HG03558 (cell line): ENCODE results near the gene TUBB6.

ENCODE experiments used
- ATAC-seq: cut with Tn5 transposase; IDR thresholded peaks from one replicate; pipeline ENCODE4 v1.9.1; 2021; ENCODE audit warnings: moderate number of reproducible peaks; ENCODE audit not compliant: unreplicated experiment; ENCODE audit errors: extremely low read depth

TUBB6 gene

GRCh38 chr18:12334863-12335262 is 26.8 kb downstream of the TUBB6 start:
- no peak for ATAC-seq

DNA sequence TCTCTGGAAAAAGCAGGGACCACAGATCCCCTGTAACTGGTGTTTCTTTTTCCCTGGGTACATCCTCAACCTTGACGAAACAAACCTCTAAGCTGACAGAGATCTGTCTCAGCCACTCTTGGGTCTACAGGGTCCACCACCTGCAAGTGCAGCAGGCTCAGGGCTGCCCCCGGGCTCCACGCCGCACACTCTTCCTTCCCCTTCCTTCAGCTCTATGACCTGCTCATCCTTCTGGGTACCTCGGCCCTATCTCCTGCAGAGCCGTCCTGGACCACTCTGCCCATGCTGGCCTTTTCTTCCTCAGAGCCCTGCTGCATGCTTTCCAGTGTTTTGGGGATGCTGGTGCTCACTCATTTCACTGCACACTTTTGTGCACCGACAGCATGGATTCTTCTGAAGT is 27.5 kb downstream of the TUBB6 start:
- no peak for ATAC-seq

GRCh38 chr18:12336171-12336613 is 28.2 kb downstream of the TUBB6 start:
- ATAC-seq: no peak

- no peak for ATAC-seq
Measured at GRCh38 chr18:12336887-12337286, 28.8 kb downstream of the TUBB6 start.

DNA sequence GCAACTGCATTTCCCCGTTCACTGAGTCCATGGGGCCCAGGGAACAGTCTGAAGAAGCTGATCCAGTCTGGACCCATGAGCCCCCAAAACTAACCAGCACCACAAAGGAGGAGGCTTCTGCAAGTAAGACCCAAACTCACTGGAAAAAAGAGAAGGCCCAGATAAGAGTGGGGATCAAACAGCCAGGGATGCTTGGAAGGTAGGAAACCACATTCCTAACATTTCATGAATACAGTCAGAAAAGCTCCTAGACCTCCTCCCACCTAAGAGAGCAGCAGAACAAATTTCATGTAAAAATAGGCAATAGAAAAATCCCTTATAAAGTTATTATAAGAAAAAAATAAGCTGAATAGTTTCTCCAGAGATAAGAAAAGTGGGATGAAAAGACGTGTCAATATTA is 30.3 kb downstream of the TUBB6 start:
- ATAC-seq: no peak

- no peak for ATAC-seq
Measured at GRCh38 chr18:12340945-12341660, 33.1 kb downstream of the TUBB6 start.

- ATAC-seq: no peak
Measured at GRCh38 chr18:12342661-12343060, 34.6 kb downstream of the TUBB6 start.

DNA sequence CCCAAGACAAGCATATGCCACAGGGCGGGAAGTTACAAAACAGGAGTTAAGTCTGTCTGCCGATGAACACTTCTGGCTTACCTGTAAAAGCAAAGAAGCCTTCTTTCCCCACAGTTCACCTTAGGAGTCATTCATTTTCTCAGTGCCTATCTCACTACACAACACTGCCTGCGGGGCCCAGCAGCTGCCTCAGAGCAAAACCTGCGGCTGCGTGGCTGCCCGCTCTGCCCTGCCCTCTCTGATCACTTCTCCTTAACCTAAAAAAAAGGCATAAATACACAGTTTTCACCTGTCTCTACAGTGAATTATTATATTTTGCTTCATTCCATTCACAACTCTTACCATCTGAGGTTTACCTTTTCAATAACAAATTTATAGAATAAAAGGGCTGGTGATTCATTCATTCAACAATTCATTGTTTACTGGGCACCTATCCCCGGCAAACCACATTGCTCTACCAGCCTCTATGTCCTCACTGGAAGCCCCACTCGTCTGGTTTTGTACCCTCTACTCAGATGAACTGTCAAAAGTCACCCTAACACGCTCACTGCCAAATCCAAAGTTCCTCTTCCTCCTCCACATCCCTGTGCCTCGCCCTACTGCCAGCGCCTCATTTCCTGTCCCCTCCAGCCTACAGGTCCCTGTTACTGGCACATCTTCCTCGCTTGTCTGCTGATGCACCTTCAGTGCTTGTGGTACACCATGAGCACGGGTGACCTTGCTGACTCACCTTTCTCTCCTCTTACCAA is 37.6 kb downstream of the TUBB6 start:
- ATAC-seq: no peak

DNA sequence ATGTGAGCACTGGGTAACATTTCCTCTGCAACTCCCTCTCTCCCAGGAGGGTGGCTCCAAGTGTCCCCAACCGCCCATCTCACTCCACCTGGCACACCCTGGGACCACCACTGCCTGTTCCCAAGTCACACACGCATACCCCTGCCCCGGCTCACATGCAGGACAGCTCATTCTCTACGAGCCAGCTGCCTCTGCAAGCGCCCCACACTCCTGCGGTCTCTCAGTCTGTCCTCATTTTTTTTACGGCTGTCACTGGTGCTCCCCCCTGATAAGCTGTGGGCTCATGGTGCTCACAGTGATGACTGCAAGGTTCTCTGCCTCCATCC is 38.2 kb downstream of the TUBB6 start:
- ATAC-seq: no peak

DNA sequence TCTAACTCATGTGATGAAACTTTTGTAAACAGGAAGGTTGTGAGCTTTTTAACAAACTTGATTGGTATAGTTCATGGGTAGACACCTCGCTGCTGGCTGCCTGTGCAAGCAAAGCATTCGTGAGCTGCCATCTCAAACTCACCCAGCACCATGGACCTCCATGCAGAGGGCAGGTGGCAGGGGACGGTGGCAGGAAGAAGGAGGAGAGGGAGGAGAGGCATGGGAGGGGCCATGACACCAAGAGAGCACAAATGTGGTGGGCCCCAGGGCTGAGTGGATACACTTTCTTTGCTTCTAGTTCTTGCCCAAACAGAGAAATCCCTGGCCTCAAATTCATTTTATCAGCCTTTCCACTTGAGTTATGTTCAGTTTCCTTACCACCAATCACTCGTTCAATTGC is 39.9 kb downstream of the TUBB6 start:
- ATAC-seq: no peak

- no peak for ATAC-seq
Measured at GRCh38 chr18:12352188-12352587, 44.1 kb downstream of the TUBB6 start.

DNA sequence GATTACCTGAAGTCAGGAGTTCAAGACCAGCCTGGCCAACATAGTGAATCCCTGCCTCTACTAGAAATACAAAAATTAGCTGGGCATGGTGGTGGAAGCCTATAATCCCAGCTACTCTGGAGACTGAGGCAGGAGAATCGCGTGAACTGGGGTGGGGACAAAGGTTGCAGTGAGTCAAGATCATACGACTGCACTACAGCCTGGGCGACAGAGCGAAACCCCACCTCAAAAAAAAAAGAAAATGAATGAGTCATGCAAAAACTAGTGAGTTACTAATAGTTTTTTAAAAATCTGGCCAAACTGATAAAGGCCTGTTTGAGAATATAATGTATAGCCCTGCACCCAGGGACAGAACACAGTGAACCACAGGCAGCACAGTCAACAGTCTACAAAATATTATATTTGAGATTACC is 51.5 kb downstream of the TUBB6 start:
- no peak for ATAC-seq

DNA sequence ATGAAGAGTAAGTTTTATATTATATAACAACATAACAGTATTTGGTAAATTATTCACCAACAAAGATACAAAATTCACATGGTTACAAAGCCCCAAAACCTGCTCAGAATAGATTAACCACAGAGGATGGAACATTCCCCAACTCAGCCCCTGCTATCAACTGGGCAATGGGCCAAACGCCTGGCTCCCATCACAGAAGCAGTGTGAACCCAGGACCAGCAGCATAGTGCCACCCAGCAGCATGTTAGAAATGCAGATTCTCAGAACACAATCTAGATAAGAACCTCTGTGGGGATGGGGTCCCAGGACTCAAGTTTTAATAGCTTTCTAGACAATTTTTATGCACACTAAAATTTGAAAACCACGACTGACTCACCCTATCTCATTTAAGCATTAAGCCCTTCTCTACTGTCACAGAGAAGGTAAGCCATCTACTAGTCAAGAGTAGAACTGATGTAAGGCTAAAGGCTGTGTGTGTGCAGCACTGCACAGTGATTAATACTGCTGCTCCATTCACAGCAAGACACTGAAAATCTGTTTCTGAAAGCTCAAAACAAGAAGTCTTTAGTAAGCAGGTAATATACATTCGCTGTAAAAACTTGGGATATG is 53.8 kb downstream of the TUBB6 start:
- ATAC-seq: no peak

DNA sequence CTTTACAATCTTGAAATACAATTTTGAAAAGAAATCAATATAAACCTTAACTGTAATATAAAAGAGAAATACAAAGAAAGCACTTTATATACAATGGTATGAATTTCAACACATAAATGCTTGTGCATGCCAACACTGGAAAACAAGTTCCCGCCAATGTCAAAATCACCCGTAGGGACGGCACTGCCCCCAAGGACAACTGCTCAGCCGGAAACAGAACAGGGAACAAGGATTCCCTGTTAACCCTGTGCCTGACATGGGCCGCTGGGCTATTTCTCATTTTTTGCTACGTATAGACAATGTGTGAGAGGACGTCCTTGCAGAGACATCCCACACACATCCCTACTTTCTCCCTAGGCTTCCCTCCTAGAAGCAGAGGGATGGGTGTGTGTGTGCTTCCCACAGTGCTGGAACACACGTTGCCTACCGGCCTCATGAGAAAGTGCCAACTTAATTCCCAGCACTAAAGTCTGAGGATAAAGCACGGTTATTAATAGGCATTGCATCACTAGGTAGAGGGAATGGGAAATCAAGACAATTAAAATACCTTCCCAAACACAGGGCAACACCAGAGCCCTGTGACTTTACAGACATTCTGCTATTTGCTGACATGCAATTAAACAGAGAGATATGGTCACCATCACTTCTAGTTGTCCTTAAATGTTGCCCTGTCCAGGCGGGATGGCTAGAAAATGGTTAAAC is 54.6 kb downstream of the TUBB6 start:
- ATAC-seq: no peak

DNA sequence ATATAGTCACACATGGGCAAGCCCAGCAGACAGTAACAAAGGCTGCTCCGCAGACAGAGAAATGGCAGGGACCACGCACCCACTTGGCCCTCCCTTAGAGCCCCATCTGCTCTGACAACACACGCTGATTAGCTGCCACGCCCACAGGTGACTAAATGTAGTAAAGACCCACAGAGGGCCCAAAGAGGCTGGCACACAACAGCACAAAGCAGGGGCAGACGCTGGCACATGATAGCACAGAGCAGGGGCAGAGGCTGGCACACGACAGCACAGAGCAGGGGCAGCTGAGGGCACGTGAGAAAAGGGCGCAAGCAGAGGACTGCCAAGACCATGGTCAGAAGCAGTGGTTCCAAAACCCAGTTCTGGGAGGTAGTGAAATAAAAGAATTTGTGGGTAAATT is 58.3 kb downstream of the TUBB6 start:
- no peak for ATAC-seq

- no peak for ATAC-seq
Measured at GRCh38 chr18:12366784-12367183, 58.7 kb downstream of the TUBB6 start.

DNA sequence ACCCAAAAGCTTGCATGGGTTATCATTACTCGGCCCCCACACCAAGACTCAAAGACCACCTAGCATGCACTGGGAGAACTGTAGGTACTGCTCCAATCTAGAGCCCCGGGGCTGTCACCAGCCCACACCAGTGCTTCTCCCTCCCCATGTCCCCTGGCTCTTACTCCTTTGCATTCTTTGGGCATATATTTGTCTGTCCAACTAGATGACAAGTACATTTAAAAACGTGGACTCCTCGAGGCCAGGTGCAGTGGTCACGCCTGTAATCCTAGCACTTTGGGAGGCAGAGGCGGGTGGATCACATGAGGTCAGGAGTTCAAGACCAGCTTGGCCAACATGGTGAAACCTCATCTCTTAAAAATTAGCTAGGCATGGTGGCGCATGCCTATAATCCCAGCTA is 61.2 kb downstream of the TUBB6 start:
- ATAC-seq: no peak

GRCh38 chr18:12371590-12371989 is 63.5 kb downstream of the TUBB6 start:
- ATAC-seq: no peak

DNA sequence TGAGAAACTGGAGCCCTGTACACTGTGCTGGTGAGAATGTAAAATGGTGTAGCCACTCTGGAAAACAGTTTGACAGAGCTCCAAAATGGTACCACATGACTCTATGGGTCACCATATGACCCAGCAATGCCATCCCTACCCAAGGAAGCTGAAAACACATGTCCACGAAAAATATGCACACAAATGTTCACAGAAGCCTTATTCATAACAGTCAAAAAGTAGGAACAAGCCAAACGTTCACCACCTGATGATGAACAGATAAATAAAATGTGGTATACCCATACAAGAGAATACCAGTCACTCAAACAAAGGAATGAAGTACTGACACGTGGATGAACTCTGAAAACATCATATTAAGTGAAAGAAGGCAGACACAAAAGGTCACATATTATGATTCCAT is 64.4 kb downstream of the TUBB6 start:
- ATAC-seq: no peak

- no peak for ATAC-seq
Measured at GRCh38 chr18:12373116-12373770, 65.2 kb downstream of the TUBB6 start.

- ATAC-seq: no peak
Measured at GRCh38 chr18:12373771-12374116, 65.7 kb downstream of the TUBB6 start.
